Thoracic aorta (tissue), 2 donors: ENCODE data around the gene ASTN2. TPM values are rescaled to one million over a fixed set of nuclear protein-coding genes. Genes with fewer than 3 reads are reported as not detected.
"Not testable (repeated sequence)": the region's sequence is repeated elsewhere in the genome, so short reads cannot be mapped to it uniquely, and the experiment has no call there.

Experiments
- ATAC-seq: fragments of 150-250 bp; one replicate; pipeline ENCODE4 v1.8.0; 2017; ENCODE audit warnings: low read depth; ENCODE audit not compliant: insufficient number of reproducible peaks, low FRiP score
- DNase-seq: peaks from one replicate; pipeline ENCODE4 v3.0.0-alpha.2; 2020; ENCODE audit warnings: low spot score
- H3K27ac ChIP-seq, 2 donors: fragments of 200-600 bp; sonication (generic); 1 replicate in 1 of 2; 2 replicates in 1 of 2; pipeline ENCODE4 v1.5.1; 2016; ENCODE audit warnings: mild to moderate bottlenecking in 2 of 2, moderate library complexity in 2 of 2
- H3K27me3 ChIP-seq: fragments of 200-600 bp; sonication (generic); replicated peaks from 2 replicates; pipeline ENCODE4 v1.6.0; 2016; ENCODE audit warnings: mild to moderate bottlenecking; ENCODE audit not compliant: insufficient read depth
- H3K36me3 ChIP-seq: fragments of 200-600 bp; sonication (generic); one replicate; pipeline ENCODE4 v1.5.1; 2016
- H3K4me1 ChIP-seq, 2 donors: fragments of 200-600 bp; sonication (generic); 1 replicate in 1 of 2; 2 replicates in 1 of 2; pipeline versions ENCODE4 v1.5.1 to v1.6.0; 2016; ENCODE audit warnings: low read depth in 2 of 2, mild to moderate bottlenecking in 1 of 2; ENCODE audit not compliant: control insufficient read depth in 1 of 2
- H3K4me3 ChIP-seq: fragments of 200-600 bp; sonication (generic); 2 replicates; pipeline ENCODE4 v1.5.1; 2016; ENCODE audit warnings: mild to moderate bottlenecking
- H3K9me3 ChIP-seq: fragments of 200-600 bp; sonication (generic); 2 replicates; pipeline ENCODE4 v1.5.1; 2016
- CTCF ChIP-seq: fragments of 200-600 bp; sonication (generic); IDR thresholded peaks from one replicate; pipeline ENCODE4 v1.5.1; 2019; ENCODE audit warnings: antibody characterized with exemption
- total RNA-seq, 2 donors: library from RNA; depleted of rRNA; stranded (reverse); fragments of >200 nt; gene quantifications; one replicate each; pipeline versions ENCODE4 v1.1.0 to v1.2.3, GENCODE V29; 2016

The ASTN2 gene
- total RNA-seq, 2 donors from 2014 or later, result 6.8 to 7.1 TPM

GRCh38 chr9:117072216-117072615 lies 342.6 kb downstream of the ASTN2 start:
- TF ChIP-seq CTCF, result no peak
- H3K27me3 ChIP-seq, result no peaks in the 10 kb centered on the region
- no peak overlapping the region for H3K27ac ChIP-seq
- DNase-seq (no peak), ATAC-seq (no peak)
- H3K9me3 ChIP-seq, result no peaks in the 10 kb centered on the region
- no peak overlapping the region for H3K4me3 ChIP-seq
- no peaks in the 10 kb centered on the region for H3K4me1 ChIP-seq
- H3K36me3 ChIP-seq, result no peaks in the 10 kb centered on the region

- not testable (repeated sequence) for H3K4me3 ChIP-seq, H3K27ac ChIP-seq, ATAC-seq, H3K9me3 ChIP-seq, H3K4me1 ChIP-seq, DNase-seq, H3K27me3 ChIP-seq, H3K36me3 ChIP-seq
Measured at GRCh38 chr9:117071673-117072207, 343.1 kb downstream of the ASTN2 start.

- no peak for ATAC-seq
Measured at GRCh38 chr9:117063721-117064471, 351.0 kb downstream of the ASTN2 start.

GRCh38 chr9:117060963-117061362 lies 353.9 kb downstream of the ASTN2 start:
- Histone ChIP-seq H3K27ac (no peak overlapping the region), H3K36me3 (no peaks in the 10 kb centered on the region), H3K27me3 (no peaks in the 10 kb centered on the region), H3K4me3 (no peak overlapping the region), H3K9me3 (no peaks in the 10 kb centered on the region), H3K4me1 (no peaks in the 10 kb centered on the region)
- no peak for ATAC-seq
- no peak for TF ChIP-seq CTCF
- no peak for DNase-seq

More at GRCh38 chr9:117063721-117064471, 351.0 kb downstream of the ASTN2 start:
- DNase-seq, result no peak
- Histone ChIP-seq H3K27ac (no peak overlapping the region), H3K9me3 (no peaks in the 10 kb centered on the region), H3K36me3 (no peaks in the 10 kb centered on the region), H3K4me1 (no peaks in the 10 kb centered on the region), H3K4me3 (no peak overlapping the region), H3K27me3 (no peaks in the 10 kb centered on the region)
- no peak for TF ChIP-seq CTCF

GRCh38 chr9:117050007-117050406 lies 364.9 kb downstream of the ASTN2 start:
- DNase-seq, result no peak
- Histone ChIP-seq H3K4me1 (no peaks in the 10 kb centered on the region), H3K27me3 (no peaks in the 10 kb centered on the region), H3K27ac (no peak overlapping the region), H3K9me3 (no peaks in the 10 kb centered on the region), H3K36me3 (no peaks in the 10 kb centered on the region), H3K4me3 (no peak overlapping the region)
- ATAC-seq, result no peak
- no peak for TF ChIP-seq CTCF
